Activated CD4-positive, CD25-positive, alpha-beta regulatory T cell treated with anti-CD3 and anti-CD28 coated beads, Interleukin-2, amount 50 U/mL, for 16 hours (primary cell): ENCODE results near the gene CACNG6.

Experiments
- DNase-seq: peaks from one replicate; pipeline ENCODE4 v3.0.0-alpha.2; 2020; ENCODE audit warnings: low read depth, low spot score

CACNG6 gene

DNA sequence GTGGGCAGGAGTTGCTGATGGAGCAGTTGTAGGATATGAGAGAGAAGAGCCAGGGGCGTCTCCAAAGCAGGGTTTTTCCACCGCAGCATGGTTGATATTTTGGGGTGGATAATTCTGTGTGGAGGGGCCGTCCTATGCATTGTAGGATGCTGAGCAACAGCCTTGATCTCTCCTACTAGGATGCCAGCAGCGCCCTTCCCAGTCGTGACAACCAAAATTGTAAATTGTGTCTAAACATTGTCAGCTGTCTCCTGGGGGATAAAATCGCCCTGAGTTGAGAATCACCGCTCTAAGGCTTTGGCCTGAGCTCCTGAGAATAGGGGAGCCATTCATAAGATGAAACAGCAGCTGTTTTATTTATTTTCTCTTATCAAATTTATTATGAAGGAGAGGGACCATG is 24.5 kb upstream of the CACNG6 start:
- no peak for DNase-seq

DNA sequence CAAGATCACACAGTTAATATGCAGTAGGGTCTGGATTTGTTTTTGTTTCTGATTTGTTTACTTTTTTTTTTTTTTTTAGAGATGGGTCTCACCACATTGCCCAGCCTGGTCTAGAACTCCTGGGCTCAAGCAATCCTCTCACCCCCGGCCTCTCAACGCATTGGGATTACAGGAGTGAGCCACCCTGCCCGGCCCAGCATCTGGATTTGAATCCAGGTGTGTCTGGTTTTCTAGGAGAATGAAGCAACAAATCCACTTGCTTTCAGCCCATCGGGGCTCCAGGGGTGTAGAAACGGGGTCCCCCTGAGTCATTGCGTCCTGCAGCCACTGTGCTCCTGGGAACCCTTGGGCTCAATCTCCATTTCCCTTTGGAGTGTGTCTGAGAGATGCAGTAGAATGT is 22.1 kb upstream of the CACNG6 start:
- DNase-seq: no peak

DNA sequence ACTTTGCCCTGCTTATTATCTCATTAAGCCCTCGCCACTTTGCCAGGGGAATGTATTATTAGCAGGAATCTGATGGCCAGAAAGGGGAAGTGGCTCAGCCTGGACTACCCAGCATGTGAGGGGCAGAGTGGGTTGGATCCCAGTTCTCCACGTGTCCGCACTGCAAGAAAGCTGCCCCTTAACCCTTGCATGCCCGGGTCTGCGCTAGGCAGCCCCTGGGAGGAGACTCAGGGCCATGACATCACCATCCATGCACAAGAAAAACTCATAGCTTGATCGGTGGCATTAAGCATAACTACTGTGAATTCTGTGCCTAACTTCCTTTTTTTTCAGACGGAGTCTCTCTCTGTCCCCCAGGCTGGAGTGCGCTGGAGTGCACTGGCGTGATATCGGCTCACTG is 19.8 kb upstream of the CACNG6 start:
- DNase-seq: no peak

DNA sequence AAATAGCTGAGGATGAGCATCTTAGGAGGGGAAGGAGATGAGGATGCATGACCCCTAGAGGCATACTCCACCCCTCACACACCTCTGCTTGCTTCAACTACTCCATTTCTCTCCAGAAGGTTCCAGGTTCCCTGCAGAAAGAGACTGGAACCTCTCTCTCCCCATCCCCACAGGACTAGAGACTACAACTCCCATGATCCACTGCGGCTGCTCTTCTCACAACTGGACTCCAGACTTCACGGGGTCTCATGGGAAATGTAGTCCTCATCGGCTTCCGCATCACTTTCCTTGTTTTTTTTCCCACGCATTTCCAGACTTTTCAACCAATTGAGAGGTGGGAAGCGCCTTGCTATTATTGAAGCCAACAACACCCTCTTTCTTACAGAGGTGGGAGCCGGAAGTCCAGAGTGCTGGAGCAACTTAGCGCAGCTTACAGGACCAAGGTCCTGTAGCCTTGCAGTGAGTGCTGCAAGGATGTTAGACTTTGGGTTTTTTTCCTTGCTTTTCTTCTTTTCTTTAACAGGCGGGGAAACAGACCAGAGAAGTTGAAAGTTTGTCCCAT is 13.9 kb upstream of the CACNG6 start:
- peak; percentile 41 for DNase-seq

DNA sequence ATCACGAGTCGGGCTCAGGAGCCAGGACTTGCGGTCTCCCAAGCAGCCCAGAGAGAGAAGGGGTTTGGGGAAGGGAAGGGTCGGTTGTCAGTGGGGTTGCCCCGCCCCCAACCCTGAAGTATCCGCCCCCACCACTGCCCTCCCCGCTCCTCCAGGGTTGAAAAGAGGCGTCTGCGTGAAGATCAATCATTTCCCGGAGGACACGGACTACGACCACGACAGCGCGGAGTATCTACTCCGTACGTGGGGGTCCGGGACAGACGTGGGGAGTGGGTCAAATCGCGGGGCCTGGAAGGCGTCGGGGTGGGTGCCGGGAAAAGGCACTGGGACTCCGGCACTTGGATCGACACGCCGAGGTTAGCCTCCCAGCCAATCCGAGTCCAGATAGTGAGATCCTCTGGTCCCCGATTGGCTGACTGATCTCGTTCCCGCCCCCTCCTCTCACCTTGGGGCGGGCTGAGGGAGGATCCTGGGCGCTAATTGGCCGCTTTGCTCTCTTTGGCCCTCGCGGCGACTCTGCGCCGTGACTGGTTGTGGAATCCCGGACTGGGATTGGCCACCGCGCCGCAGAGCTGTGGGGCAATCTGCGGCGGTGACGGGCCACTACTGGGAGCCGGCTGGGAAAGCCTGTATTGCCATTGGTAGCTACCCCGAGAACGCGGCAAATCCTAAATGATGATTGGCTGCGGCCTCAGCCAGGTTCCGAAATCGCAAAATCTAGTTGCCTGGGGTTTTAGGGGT is 13.3 kb upstream of the CACNG6 start:
- DNase-seq: no peak

DNA sequence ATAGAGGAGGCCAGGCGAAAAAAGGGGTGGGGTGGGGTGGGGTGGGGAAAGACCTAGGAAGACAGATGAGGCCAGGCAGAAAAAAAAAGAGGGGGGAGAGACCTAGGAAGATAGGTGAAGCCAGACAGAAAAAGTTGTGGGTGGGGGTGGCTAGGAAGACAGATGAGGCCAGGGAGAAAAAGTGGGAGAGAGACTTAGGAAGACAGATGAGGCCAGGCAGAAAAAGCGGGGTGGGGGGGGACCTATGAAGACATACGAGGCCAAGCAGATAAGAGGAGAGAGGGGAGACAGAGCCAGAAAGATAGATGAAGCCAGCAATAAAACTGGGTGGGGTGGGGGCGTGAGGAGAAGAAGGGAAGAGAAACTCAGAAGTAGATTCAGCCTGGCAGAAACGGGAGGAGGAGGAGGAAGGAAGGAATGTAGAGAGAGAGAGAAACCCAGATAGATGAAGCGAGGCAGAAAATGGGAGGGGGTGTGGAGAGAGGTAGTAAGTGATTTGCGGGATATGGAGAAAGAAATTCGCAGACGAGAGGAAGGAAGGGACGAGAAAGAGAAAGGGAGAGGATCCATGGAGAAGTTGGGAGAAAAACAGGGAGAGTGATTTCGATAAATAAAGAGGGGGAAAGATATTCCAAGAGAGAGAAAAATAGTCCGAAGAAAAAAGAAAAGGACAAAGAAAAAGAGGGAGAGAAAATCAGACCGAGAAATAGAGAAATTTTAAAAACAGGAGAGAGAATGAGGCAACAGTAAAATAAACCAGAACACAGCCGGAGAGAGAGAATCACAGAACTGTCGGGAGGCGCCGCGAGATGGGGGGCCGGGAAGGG is 12.2 kb upstream of the CACNG6 start:
- no peak for DNase-seq

DNA sequence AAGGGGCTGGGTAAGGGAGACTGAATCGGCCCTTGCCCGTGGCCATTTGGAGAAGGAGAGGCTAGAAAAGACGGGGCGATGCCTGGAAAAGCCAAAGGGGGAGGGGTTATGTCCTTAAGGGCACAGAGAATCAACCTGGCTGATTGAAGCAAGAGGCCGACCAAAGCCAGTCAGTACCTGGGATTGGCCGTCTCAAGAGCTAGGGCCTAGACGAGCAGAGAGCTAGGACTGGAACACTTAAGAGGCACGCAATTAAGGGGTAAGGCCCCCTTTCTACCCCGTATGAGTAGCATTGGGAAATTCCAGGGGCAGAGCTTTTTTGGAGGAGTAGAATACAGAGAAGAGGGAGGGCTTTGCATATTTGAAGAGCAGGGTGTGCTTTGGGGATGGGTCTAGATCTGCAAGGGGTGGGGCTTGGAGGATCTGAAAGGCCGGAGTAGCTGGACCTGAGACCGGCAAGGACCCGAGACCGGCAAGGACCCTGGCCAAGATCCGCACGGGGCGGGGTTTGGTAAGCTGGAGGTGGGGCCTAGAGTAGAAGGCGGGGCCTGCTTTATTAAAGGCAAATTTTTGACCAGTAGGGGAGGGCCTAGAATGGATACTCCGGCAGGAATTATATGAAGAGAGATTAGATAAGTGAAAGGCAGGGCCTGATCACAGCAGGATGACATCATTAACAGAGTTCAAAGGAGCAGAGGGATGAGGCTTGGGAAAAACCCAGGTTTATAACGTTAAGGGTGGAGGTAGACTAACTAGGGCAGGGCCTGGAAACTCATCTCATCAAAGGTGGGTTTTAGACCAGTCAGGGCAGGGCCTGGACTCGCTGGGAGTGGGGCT is 10.7 kb upstream of the CACNG6 start:
- DNase-seq: no peak

DNA sequence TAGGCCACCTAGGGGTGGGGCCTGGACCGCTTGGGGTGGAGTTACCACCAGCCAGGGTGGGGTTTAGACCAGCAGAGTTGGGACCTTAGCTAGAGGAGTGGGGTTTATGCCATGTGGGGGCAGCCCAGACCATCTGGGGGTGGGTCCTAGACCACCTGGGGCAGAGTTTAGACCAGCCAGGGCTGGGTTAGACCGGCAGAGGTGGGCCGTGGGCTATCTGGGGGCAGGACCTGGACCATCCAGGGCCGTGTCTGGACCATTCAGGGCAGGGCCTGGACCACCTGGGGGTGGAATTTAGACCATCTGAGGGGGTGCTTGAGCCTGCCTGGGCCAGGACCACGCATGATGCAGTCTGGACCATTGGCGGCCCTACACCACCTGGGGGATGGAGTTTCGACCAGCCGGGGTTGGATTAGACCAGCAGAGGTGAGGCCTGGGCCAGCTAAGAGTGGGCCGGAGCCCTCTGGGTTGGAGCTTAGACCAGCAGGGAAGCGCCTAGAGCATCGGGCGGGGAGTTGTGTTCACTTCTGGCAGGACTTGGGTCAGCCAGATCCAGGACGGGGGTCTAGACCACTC is 10.0 kb upstream of the CACNG6 start:
- no peak for DNase-seq

DNA sequence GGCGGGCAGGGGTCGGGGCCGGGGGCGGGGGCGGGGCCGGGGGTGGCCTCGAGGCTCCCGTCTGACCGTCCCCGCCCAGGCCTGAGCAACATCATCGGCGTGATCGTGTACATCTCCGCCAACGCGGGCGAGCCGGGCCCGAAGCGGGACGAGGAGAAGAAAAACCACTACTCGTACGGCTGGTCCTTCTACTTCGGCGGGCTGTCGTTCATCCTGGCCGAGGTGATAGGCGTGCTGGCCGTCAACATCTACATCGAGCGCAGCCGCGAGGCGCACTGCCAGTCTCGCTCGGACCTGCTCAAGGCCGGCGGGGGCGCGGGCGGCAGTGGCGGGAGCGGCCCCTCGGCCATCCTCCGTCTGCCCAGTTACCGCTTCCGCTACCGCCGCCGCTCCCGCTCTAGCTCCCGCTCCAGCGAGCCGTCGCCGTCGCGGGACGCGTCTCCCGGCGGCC is 9.4 kb upstream of the CACNG6 start:
- DNase-seq: no peak

DNA sequence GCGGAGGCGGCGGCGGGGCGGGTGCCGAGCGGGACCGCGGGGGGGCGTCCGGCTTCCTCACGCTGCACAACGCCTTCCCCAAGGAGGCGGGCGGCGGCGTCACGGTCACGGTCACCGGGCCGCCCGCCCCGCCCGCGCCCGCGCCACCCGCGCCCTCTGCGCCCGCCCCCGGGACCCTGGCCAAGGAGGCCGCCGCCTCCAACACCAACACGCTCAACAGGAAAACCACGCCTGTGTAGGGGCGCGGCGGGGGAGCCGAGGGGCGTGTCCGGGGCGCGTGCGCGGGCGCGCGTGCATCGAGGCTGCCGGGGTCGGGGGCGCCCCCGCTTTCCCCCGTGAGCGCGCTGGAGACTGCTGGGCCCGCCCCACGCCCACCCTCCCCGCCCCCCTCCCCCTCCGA is 8.8 kb upstream of the CACNG6 start:
- no peak for DNase-seq

DNA sequence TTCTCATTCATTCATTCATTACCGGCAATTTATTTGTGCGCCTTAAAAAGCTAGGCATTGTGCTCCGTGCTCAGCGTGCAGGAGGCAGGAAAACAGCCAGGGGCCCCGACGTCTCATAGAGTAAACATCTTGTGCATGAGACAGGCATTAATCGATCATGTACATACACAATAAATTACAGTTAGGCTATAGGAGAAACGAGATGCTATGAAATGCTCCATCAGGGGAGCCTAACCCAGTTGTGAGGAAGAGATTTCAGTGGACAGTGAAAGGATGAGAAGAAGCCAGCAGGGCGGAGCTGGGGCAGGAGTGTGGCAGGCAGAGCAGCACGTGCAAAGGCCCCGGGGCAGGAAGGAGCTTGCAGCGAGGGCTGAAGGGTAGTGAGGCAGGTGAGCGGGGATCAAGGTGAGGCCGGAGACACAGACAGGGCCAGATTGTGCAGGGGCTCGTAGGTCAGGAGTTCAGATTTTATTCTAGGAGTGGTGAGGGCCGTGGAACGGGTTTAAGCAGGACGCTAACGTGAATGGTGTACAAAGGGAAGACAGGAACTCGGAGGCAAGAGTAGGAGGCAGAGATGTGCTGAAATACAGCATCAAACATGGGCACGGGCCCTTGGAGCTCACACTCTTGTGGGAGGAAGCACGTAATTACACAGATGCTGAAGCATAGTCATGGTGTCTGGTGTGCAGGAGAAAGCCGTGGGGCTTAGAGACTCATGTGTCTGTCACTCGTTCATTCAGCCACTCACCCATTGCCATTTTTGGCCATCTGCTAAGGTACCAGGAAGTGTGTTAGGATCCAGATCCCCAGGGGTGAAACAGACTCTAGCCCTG is 7.8 kb upstream of the CACNG6 start:
- DNase-seq: no peak

DNA sequence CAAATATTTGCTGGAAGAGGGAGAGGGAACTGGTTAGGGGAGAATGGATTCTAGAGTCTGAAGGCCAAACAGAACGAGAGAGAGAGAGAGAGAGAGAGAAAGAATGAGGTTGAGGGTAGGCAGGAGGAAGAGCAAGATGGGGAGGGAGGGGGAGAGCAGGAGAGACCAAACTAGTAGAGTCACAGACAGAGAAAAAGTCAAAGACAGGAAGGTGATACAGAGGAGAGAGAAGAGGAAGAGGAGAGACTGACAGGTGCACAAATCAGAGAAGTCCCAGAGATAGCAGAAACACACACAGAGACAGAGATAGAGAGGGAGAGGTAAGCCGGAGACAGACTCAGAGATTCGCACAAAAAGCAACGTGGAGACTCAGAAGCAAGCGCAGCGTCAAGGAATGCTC is 5.6 kb upstream of the CACNG6 start:
- DNase-seq: no peak

DNA sequence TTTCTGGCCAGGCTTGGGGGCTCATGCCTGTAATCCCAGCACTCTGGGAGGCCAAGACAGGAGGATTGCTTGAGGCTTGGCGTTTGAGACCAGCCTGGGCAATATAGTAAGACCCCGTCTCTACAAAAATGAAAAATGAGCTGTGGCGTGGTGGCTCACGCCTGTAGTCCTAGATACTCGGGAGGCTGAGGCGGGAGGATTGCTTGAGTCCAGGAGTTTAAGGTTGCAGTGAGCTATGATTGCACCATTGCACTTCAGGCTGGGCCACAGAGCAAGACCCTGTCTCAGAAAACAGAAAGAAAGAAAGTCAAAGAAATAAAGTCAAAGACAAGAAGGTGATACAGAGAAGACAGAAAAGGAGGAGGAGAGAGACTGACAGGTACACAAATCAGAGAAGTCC is 2.5 kb upstream of the CACNG6 start:
- DNase-seq: no peak

DNA sequence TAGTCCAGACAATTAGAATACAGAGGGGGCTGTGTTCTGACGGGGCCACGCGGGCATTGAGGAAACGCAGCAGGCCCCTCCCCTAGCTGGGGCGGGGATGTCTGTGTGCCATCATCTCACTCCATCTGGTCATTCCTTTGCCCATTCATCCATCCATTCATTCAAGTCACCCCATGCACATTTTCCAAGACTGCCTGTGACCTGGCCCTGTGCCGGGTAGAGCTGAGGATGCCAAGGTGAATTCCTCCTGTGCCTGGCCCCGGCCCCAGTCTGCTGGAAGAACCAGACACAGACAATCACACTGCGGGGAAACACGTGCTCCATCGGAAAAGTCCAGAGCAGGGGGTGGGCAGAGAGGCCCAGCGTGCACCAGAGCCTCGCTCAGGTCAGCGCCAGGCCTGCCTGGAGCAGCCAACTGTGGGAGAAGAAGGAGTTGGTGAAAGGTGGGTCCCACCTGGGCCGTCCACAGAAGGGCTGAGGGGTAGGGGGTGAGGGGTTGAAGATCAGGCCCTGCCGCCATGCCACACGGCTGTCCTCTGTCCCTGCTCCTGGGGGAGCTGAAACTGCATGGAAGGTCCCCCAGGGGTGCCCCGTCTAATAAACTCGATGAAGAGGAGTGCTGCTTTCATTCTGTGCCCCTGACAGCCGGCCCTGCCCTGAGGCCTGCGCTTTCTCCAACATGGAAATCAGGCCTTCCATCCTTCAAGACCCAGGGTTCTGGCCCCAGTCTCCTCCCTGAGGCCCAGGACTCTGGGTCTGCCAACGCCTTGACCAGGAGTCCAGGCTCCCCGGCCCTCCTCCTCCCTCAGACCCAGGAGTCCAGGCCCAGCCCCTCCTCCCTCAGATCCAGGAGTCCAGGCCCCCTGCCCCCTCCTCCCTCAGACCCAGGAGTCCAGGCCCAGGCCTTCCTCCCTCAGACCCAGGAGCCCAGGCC is 1.6 kb upstream of the CACNG6 start:
- no peak for DNase-seq

DNA sequence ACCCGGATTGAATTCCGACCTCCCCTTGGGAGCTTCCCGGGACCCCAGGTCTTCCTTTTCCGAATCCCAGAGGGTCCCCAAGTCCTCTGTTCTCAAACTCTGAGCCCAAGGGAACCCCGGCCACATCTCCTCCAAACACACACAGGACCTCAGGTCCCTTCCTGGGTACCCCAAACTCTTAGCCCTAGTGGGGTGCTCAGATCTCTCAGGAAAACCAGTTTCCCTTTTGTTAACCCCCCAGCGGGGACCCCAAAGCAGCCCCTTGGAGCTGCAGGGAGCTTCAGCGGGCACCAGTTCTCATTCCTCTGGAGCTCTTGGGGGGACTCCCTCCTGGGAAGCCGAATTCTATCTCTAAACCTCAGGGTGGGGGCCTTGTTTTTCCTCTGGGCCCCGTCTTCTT is 774 bp downstream of the CACNG6 start:
- DNase-seq: no peak

DNA sequence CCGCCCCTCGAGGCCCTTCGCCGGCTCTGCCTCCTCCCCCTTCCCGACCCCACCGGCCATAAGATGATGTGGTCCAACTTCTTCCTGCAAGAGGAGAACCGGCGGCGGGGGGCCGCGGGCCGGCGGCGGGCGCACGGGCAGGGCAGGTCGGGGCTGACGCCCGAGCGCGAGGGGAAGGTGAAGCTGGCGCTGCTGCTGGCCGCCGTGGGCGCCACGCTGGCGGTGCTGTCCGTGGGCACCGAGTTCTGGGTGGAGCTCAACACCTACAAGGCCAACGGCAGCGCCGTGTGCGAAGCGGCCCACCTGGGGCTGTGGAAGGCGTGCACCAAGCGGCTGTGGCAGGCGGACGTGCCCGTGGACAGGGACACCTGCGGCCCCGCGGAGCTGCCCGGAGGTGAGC is 1.4 kb downstream of the CACNG6 start:
- DNase-seq: no peak

DNA sequence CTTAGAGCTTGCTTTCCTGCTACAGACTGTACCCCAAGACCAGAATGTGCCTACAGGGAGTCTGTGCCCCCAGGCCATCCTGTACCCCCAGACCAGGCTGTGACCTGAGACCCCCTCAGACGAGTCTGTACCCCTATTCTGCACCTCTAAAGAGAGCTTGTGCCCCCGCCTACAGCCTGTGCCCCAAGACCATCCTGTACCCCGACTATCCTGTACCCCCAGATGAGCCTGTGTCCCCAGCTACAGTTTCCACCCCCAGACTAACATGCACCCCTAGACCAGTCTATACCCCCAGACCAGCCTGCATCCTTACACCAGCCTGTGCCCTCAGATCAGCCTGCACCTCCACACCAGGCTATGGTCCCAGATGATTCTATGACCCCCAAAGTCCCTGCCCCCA is 2.0 kb downstream of the CACNG6 start:
- DNase-seq: no peak

DNA sequence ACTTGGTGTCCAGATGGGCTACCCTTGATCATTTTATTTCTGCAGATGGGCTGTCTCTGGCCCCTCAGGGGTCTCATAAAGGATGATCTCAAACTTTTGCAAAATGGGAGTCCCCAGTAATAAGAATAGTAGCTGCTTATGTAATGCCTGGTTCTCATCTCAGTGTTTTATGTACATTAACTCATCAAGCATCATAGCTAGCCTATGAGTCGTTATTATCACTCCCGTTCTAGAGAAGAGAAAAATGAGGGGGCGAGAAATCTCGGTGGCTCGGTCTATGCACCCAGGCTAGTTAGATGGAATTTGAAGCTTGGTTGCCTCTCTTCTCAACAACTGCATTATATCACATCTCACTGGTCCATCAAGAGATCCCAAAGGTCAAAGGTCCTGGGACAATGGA is 3.4 kb downstream of the CACNG6 start:
- no peak for DNase-seq

DNA sequence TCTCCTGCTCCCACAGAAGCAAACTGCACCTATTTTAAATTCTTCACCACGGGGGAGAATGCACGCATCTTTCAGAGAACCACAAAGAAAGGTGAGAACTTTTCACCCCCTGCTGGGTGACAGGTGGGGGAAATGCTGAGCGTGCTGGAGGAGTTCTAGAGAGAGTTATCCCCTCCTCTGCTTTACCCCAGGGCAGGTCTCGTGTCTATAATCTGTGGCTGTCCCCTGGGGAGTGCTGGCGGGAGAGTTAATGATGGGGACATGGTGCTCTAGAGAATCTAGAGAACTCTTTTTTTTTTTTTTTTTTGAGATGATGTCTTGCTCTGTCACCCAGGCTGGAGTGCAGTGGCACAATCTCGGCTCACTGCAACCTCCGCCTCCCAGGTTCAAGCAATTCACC is 6.8 kb downstream of the CACNG6 start:
- DNase-seq: no peak

DNA sequence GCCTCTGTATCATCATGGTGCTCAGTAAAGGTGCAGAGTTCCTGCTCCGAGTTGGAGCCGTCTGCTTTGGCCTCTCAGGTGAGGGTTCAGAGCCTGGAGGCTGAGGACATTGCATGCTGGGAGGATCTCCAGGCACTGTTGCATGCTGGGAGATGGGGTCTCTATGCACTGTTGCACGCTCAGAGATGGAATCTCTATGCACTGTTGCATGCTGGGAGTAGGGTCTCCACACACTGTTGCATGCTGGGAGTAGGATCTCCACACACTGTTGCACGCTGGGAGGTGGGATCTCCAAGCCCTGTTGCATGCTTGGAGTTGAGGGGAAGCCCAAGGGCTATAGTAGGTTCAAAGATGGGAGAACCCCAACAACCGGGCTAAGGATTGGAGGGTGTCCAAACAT is 8.3 kb downstream of the CACNG6 start:
- no peak for DNase-seq
